GF-D8 (cell line): ENCODE measurements around the gene ITGAE.
A peak's percentile ranks its signal among the peaks of the same experiment; 100 is the strongest.
"Not testable (repeated sequence)": the region's sequence is repeated elsewhere in the genome, so short reads cannot be mapped to it uniquely, and the experiment has no call there.

Experiments
- DNase-seq: peaks from one replicate; lab custom pipeline; 2025; lab: John Stamatoyannopoulos, UW

ITGAE gene

DNA sequence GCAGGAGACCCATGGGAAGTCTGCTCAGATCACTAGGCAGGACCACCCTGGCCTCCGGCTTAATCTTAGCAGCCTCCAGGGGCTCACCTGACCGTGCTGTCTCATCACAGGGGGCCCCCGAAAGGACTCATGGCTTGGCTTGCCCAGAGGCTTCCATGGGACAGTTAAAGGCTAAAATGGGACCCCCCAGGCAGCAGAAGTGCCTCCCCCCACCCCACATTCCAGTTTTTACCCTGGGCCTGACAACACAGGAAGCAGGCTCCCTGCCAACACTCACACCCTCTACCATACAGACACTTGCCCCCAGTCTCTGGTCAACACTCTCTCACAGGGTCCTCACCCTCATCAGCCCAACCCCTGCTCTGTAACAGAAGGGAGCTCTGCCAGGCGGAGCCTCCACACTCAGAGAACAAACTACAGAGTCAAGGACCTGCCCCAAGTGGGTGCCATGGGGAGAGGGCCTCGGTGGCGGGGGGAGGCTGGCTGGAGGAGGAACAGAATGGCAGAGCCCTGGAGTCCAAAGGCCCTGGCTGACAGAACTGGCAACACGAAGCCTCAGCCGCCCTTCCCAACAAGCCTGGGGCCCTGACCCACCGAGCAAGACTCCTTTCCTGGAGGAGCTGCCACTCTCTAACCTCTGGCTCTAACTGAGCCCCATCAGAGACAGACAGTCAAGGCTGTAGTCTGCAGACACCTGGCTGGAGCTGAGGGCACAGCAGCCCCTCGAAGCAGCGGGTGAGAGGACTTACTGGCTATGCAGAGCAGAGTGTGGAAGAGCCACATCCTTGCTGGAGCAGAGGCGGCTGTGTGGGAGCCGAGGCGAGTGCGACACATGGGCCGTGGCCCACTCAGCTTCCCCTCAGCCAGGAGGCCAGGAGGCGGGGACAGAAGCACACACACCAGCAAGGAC is at the start of gene ITGAE:
ITGAE (minus strand) TSS at position 827 of the 910 bp plus-strand sequence; CDS start at position 783, 44 bp downstream.
- DNase-seq: no peak

GRCh38 chr17:3848229-3848835 is 47.3 kb upstream of the ITGAE start:
- no peak for DNase-seq

DNA sequence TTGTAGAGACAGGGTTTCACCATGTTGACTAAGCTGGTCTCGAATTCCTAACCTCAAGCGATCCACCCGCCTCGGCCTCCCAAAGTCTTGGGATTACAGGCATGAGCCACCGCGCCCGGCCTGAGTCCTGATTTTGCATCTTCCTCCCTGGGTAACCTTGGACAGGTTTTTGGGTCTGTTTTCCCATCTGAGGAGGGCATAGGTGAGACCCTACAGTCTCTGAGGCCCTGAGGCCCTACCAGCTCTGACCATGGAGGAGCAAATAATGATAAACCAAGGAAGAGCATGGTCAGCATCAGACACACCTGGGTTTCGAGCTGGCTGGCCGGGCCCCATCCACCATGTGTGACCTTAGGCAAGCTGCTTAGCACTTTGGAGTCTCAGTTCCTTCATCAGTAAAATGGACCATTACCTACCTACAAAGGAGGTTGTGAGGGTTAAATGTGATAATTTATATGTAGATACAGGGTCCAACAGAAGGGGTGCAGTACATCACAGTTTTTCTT is 46.2 kb upstream of the ITGAE start:
- DNase-seq: no peak

DNA sequence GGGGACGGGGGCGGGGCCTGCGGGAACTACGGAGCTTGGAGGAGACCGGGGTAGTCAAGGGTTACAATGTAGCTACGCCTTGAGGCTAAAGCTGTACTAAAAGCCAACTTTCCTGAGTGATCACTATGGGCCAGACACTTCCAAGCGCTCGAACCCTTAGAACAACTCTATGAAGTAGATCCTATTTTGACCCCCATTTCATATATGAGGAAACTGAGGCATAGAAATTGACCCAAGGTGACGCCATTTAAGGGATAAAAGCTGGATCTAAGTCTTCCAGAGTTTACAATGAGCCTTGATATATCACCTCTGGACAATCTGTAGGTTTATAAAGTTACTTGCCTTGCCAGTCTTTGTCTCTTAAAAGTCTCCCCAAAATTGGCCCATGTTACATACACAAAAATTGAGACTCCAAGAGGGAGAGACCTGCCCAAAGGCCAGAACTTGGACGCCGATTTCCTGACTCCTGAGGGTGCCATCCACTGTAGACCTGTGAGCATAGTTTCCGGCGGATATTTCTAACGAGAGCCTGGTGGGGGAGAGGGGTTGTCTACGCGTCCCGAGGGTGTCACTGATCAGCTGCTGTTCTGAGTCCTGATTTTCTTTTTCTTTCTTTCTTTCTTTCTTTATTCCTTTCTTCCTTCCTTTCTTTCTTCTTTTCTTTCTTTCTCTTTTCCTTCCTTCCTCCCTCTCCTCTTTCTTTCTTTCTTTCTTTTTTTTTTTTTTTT is 45.6 kb upstream of the ITGAE start:
- DNase-seq: no peak

DNA sequence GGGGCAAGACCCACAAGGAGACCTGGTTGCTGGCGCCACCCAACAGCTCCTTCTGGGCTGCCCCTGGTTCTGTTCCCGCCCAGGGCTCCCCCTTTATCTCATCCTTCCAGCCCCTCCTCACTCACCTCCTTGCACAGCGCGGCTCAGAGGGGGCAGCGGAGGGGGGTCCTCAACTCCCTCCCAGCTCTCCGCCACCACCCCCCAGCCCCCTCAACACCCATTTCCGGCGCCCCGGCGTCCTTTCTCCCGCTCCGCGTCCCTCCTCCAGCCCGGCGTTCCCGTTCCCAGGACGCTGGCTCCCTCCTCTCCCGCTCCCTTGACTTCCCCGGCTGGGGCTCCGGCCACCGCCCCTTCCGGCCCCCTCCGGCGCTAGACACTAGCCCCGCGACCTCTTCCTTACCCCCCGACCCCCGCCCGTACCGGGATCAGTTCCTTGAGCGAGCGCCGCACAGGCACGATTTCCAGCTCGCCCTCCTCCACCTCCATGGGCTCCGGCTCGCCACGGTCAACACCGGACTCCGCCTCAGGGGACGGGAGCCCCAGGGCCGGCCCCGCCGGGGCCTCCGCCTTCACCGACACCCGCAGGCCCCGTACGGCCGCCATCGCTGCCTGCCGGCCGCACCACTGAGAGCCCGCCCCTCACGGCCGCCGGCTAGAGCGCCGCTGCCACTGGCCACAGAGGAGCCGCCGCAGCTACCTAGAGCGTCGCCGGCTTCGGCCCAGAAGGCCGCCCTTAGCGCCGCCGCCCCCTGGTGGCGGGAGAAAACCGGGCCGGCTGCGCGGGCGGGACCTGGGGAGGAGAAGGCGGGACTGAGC is 44.8 kb upstream of the ITGAE start, which contains the start of gene NCBP3:
NCBP3 (minus strand) TSS at position 626 of the 816 bp plus-strand sequence; CDS start at position 603, 23 bp downstream.
- peak; percentile 34 for DNase-seq

- DNase-seq: no peak
These were observed 44.3 kb upstream of the ITGAE start for GRCh38 chr17:3845291-3845620.

GRCh38 chr17:3844556-3844955 is 43.6 kb upstream of the ITGAE start:
- DNase-seq: not testable (repeated sequence)

- no peak for DNase-seq
These were observed 43.0 kb upstream of the ITGAE start for GRCh38 chr17:3843935-3844516.

DNA sequence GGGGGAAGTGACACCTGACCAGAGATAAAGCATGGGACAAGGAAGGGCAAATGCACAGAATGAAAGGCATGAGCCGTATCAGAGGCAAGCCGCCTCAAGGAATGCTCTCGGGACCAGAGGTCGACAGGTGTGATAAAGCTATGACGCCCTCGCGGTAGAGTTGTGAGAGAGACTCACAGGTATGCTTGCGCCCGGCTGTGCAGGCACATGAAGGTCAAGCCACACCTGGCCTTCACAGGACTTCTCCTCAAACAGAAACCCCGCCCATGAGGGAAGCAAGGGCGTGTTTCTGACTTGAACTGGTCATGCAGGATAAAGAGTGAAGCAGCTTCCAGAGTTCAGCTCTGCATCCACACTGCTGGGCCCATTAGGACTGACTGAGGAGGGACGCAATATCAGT is 37.2 kb upstream of the ITGAE start:
- no peak for DNase-seq

DNA sequence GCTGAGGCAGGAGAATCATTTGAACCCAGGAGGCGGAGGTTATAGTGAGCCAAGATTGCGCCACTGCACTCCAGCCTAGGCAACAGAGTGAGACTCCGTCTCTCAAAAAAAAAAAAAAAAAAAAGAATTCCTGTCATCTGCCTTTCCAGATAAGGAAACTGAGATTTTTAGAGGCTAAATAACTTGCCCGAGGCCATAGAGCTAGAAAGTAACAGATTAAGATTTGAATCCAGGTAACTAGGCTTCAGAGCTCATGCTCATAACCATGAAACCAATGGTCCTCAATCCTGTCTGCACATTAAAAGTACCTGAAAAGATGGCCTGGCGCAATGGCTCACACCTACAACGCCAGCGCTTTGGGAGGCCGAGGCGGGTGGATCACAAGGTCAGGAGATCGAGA is 35.6 kb upstream of the ITGAE start:
- no peak for DNase-seq

DNA sequence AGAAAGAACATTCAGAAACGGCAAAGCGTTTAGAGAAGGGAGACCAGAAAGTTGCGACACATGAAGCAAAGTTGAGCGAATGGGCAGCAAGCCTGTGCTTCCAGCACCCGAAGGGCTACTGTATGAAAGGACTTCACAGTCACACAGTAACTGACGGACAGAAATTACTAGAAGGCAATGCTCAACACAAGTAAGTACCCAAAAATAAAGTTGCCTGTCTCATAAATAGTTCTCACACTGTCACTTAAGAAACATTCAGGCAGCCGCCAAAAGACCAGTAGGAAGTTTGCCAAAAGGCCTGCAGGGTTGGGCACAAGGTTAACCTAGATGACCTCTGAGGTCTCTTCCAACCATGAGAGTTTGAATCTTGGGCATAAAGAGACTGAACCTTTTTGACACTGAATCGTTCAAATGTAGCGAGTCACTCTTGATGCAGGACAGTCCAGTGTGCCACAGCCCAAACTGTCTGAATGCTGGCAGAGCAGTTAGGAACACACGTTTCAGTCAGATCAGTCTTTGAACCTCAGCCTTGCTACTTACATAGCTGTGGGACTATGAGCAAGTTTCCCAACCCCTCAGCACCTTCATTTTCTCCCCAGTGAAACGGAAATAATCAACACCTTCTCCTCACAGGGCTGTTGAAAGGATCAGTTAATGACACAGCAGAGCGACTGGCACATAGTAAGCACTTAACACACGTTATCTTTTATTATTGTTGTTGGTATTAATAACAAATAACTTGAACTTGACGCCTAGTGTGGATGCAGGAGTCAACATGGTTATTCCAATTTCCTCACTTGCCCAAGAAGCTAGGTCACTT is 34.6 kb upstream of the ITGAE start:
- DNase-seq: no peak

- DNase-seq: no peak
These were observed 33.8 kb upstream of the ITGAE start for GRCh38 chr17:3834811-3835210.

DNA sequence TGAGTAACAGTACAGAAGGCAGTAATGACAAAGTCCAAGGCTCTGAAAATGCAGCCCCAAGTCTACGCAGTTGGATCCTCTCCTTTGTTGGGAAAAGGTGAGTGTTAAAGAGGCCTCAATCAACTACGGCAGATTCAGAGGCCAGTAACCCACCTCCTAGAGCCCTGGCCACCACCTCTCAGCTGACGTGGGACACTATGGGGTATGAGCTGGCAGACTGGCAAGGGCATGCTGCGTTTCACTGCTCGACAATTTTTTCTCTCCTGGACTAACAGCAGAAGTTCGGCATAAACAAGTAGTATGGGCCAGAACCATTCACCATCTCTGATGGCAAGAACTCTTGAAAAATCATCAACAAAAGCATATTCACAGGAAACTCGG is 27.9 kb upstream of the ITGAE start:
- DNase-seq: no peak

DNA sequence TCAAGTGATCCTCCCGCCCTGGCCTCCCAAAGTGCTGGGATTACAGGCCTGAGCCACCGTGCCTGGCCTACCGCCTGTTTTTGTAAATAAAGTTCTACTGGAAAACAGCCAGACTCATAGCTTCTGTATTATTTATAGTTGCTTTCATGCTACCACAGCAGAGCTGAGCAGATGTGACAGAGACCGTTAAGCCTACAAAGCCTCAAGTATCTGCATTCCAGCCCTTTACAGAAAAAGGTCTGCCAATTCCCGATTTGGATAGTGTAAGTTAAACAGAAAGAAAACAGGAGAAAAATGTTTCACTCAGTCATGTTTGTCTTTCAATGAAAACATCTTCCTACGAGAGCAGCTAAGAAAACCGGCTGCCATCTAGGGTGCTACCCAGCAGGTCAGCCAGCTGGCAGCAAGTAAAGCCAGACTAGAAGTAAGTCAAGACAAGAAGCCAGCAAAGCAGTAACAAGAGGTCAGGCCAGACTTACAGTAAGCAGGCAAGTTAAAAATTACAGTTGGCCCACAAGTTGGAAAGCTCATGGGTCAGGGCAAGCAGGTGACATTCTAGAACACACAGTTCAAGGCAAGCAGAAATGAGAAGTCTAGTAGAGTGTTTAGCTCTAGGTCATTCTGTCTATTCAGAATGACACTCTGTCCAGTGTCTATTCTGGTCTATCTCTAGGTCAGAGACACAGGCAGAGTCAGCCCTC is 27.3 kb upstream of the ITGAE start:
- DNase-seq: no peak

DNA sequence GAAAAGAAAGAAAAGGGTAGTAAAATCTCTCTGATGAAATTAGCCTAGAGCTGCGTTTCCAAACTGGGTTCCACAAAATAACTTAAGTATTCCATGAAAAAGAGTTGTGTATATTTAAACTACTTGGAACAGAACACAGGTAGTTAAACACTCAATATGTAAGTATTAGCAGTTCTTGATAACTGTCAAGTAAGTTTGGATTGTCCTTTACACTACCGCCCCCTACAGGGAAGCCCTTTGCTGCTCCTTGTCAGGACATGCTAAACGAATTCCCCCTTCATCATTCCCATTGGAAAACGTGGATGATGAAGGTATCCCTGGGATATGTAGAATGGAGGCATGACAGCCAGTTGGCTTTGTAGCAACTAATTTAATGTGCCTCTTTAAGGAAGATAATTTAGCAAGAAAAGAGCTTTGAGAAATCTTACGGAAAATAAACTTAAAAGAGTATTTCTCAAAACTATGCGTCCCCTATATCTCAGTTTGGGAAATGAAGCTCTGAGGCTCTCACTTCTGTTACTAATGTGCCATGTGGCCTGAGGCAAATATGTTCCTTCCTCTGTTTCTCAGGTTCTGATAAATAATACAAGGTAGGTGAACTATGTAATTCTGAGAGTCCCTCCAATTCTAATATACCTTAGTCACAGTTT is 26.3 kb upstream of the ITGAE start:
- no peak for DNase-seq

GRCh38 chr17:3826191-3826590 is 25.2 kb upstream of the ITGAE start:
- no peak for DNase-seq

GRCh38 chr17:3821101-3821500 is 20.1 kb upstream of the ITGAE start:
- no peak for DNase-seq

DNA sequence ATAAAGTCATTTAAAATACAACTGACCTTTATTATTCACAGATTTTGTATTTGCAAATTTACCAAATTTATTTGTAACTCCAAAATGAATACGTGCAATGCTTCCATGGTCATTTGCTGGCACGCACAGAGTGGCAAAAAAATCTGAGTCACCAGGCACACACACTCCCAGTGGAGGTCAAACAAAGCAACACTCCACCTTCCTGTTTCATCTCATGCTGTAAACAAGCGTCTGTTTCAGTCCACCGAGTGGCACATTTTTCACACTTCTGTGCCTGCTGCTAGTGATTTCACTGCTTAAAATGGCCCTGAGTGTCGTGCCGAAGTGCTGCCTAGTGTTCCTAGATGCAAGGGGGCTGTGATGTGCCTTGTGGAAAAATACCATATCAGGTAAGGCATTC is 17.8 kb upstream of the ITGAE start:
- no peak for DNase-seq

DNA sequence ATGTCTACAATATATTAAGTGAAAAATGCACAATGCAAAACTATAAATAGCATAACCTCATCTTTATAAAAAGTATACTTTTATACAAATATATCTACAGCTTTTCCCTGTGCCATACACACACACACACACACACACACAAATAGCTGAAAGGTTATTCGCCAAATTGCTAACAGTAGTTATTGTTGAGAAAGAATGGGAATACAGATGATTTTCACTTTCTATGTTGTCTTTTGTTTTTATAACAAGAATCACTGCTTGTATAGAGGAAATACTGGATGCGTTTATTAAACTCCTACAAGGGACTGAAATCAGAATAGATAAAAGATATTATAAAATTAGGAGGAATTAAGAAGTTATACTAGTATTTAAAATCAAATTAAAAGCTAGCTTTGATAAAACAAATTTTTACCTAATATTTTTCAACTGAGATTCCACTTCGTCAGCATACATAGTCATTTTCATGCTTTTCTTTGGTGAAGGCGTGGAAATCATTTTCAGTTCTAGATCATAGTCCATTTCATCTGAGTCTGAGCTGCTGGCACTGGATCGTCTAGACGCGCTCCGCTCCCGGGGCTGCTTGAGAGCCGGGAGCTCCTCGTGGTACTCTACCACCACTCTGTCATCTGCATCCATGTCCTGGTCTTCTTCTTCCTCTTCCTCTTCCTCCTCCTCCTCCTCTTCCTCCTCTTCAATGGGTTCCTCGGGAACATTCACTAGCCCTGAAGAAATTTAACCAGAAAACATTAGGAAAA is 17.0 kb upstream of the ITGAE start:
- DNase-seq: no peak
